K562 (cell line): Measurements from ENCODE around the gene MPND. TPM values are rescaled to one million over a fixed set of nuclear protein-coding genes. Genes with fewer than 3 reads are reported as not detected.
A peak's percentile ranks its signal among the peaks of the same experiment; 100 is the strongest.

ENCODE experiments used
- ATAC-seq: fragments of 200-7000 bp; cut with Tn5 transposase; 3 replicates; pipeline ENCODE4 v1.9.1; 2020; ENCODE audit warnings: moderate library complexity
- BruUV-seq: library from RNA; stranded (reverse); fragments of 400-500 nt; replicated peaks from 2 replicates; lab custom pipeline; 2021; lab: Mats Ljungman, UMichigan
- CTCF ChIA-PET: fragments of 300-600 bp; formaldehyde crosslinking; extraction: SDS; loops from one replicate; lab custom pipeline; 2021; ENCODE audit warnings: low intra/inter-chr PET ratio; lab: Yijun Ruan, JAX
- POLR2A ChIA-PET: fragments of 300-600, 350-650 bp; sonication (Branson Sonifier 250); formaldehyde crosslinking; extraction: SDS; loops from one replicate; lab custom pipeline; 2021; ENCODE audit warnings: antibody characterized with exemption, inconsistent platforms; lab: Yijun Ruan, JAX
- DNase-seq, 4 experiments: peaks; one replicate each; pipeline versions ENCODE4 v3.0.0 to v3.0.0-alpha.2; 2011 to 2018; ENCODE audit warnings: low spot score in 3 of 4, mixed read lengths in 3 of 4; ENCODE audit errors: extremely low read depth in 1 of 4
- FAIRE-seq: peaks from 2 replicates; lab custom pipeline; 2011; peaks lifted over from hg19 to GRCh38; lab: Jason Lieb, UNC
- H2AFZ ChIP-seq: 2 replicates; pipeline ENCODE4 v1.6.0; 2011; ENCODE audit warnings: low read depth, low read length, control low read depth, inconsistent platforms
- H3K27ac ChIP-seq: fragments of 200-600 bp; 3 replicates; pipeline ENCODE4 v1.8.0; 2011; ENCODE audit warnings: low read depth, mild to moderate bottlenecking, control low read depth, inconsistent platforms, low read length, moderate library complexity, mixed read lengths; ENCODE audit errors: extremely low read depth
- H3K27me3 ChIP-seq, 2 experiments: fragments of 300-600 bp in 1 of 2; 2 replicates in 1 of 2; 3 replicates in 1 of 2; pipeline versions ENCODE4 v1.6.0 to v1.8.0; 2011; ENCODE audit warnings: inconsistent platforms in 2 of 2, low read length in 2 of 2, mild to moderate bottlenecking in 1 of 2, mixed read lengths in 1 of 2, moderate library complexity in 1 of 2; ENCODE audit not compliant: control insufficient read depth in 2 of 2, insufficient read depth in 2 of 2
- H3K36me3 ChIP-seq: fragments of 300-600 bp; 3 replicates; pipeline ENCODE4 v1.8.0; 2011; ENCODE audit warnings: mild to moderate bottlenecking, low read length, inconsistent platforms; ENCODE audit not compliant: control insufficient read depth, insufficient read depth
- H3K4me1 ChIP-seq, 2 experiments: fragments of 200-600 bp in 1 of 2; replicated peaks in 1 of 2; 2 replicates in 1 of 2; 3 replicates in 1 of 2; pipeline versions ENCODE4 v1.5.1 to v1.8.0; 2011; ENCODE audit warnings: inconsistent platforms in 2 of 2, low read length in 2 of 2, mild to moderate bottlenecking in 1 of 2, mixed read lengths in 1 of 2, moderate library complexity in 1 of 2; ENCODE audit not compliant: control insufficient read depth in 2 of 2, insufficient read depth in 2 of 2
- H3K4me2 ChIP-seq: 2 replicates; pipeline ENCODE4 v1.6.1; 2011; ENCODE audit warnings: low read length, control low read depth, inconsistent platforms, mixed read lengths; ENCODE audit not compliant: insufficient read depth
- H3K4me3 ChIP-seq: fragments of 200-600 bp; sonication (generic), shearing (Covaris generic); 2 replicates; pipeline ENCODE4 v1.5.1; 2016; ENCODE audit warnings: control low read depth, inconsistent platforms
- H3K79me2 ChIP-seq: fragments of 200-600 bp; 3 replicates; pipeline ENCODE4 v1.8.0; 2011; ENCODE audit warnings: low read length, inconsistent platforms; ENCODE audit not compliant: control insufficient read depth, insufficient read depth
- H3K9ac ChIP-seq, 2 experiments: 2 replicates each; pipeline versions ENCODE4 v1.6.0 to v1.6.1; 2011; ENCODE audit warnings: low read depth in 2 of 2, low read length in 2 of 2, control low read depth in 1 of 2, inconsistent platforms in 1 of 2, mild to moderate bottlenecking in 1 of 2, mixed read lengths in 1 of 2; ENCODE audit not compliant: insufficient read depth in 1 of 2
- H3K9me1 ChIP-seq: one replicate; pipeline ENCODE4 v1.6.0; 2011; ENCODE audit warnings: inconsistent platforms, mild to moderate bottlenecking, low read length, moderate library complexity; ENCODE audit not compliant: control insufficient read depth, insufficient read depth
- H3K9me3 ChIP-seq: replicated peaks from 2 replicates; pipeline ENCODE4 v1.5.1; 2011; ENCODE audit warnings: low read depth, low read length, inconsistent platforms; ENCODE audit not compliant: control insufficient read depth, insufficient read depth
- H4K20me1 ChIP-seq: replicated peaks from 2 replicates; pipeline ENCODE4 v1.6.1; 2011; ENCODE audit warnings: low read length, inconsistent platforms, mixed read lengths; ENCODE audit not compliant: control insufficient read depth, insufficient read depth
- ARNT ChIP-seq, 2 experiments: fragments of 450-650 bp; IDR thresholded peaks; 2 replicates each; pipeline ENCODE4 v1.6.1; 2016; ENCODE audit warnings: mild to moderate bottlenecking in 1 of 2
- CBX5 ChIP-seq: IDR thresholded peaks from 2 replicates; pipeline ENCODE4 v1.6.1; 2014; ENCODE audit warnings: low read depth, borderline replicate concordance
- ESRRA ChIP-seq: fragments of 450-650 bp; IDR thresholded peaks from 2 replicates; pipeline ENCODE4 v1.6.1; 2014; ENCODE audit warnings: low read depth, mild to moderate bottlenecking, moderate library complexity, borderline replicate concordance
- FOSL1 ChIP-seq: fragments of 200-800 bp; sonication (Bioruptor generic); conservative IDR thresholded peaks from 2 replicates; pipeline ENCODE4 v1.6.1; 2016; ENCODE audit warnings: missing genetic modification characterization, missing compliant biosample characterization
- GTF2B ChIP-seq: IDR thresholded peaks from 2 replicates; pipeline ENCODE4 v1.6.1; 2011; ENCODE audit not compliant: insufficient read length; ENCODE audit errors: extremely low read depth
- KDM1A ChIP-seq, 2 experiments: fragments of 450-650 bp; IDR thresholded peaks; 2 replicates each; pipeline ENCODE4 v1.6.1; 2016; ENCODE audit warnings: mild to moderate bottlenecking in 2 of 2
- KLF10 ChIP-seq: fragments of 250-450 bp; sonication (Bioruptor Pico); IDR thresholded peaks from 2 replicates; pipeline ENCODE4 v1.6.1; 2021; ENCODE audit warnings: matching md5 sums
- MTA2 ChIP-seq: fragments of 450-650 bp; IDR thresholded peaks from 2 replicates; pipeline ENCODE4 v1.6.1; 2016; ENCODE audit warnings: low read depth
- NCOA2 ChIP-seq, 2 experiments: fragments of 450-650 bp; IDR thresholded peaks; 2 replicates each; pipeline ENCODE4 v1.6.1; 2018; ENCODE audit warnings: mild to moderate bottlenecking in 2 of 2, moderate library complexity in 1 of 2; ENCODE audit not compliant: partially characterized antibody in 2 of 2
- NCOA6 ChIP-seq: fragments of 450-650 bp; IDR thresholded peaks from 2 replicates; pipeline ENCODE4 v1.6.1; 2017; ENCODE audit warnings: mild to moderate bottlenecking
- NONO ChIP-seq, 2 experiments: fragments of 200-400 bp in 1 of 2; fragments of 450-650 bp in 1 of 2; formaldehyde crosslinking in 1 of 2; IDR thresholded peaks; 2 replicates each; pipeline ENCODE4 v1.6.1; 2017; ENCODE audit warnings: low read depth in 2 of 2, mild to moderate bottlenecking in 2 of 2, moderate library complexity in 2 of 2, low read length in 1 of 2
- TRIM24 ChIP-seq, 2 experiments: fragments of 450-650 bp; IDR thresholded peaks; 2 replicates each; pipeline ENCODE4 v1.6.1; 2016
- ZKSCAN3 ChIP-seq: fragments of 250-450 bp; sonication (Bioruptor Pico); IDR thresholded peaks from 2 replicates; pipeline ENCODE4 v1.4.0; 2020
- WGBS: fragments of 100-300 bp; shearing (Covaris generic); methylation state at CpG from one replicate; pipeline ENCODE4 v1.1.6; 2016; ENCODE audit warnings: low coverage, mixed read lengths; ENCODE audit not compliant: insufficient coverage; ENCODE audit errors: missing lambda C conversion rate; 5-methylcytosine and 5-hydroxymethylcytosine counted together
- in situ Hi-C: fragments of 300-500 bp; cut with MboI; formaldehyde crosslinking; loops from 4 replicates; pipeline ENCODE4 v1.15.0; 2018; ENCODE audit warnings: inconsistent platforms, mixed read lengths
- intact Hi-C: fragments of 100-400 bp; cut with micrococcal nuclease; formaldehyde crosslinking; loops from 2 replicates; pipeline ENCODE4 v1.14.2; 2022
- polyA plus RNA-seq, 8 experiments: library from polyadenylated mRNA; depleted of rRNA in 4 of 8; stranded (reverse) in 5 of 8; unstranded in 3 of 8; fragments of >200 nt; fragmentation: Nextera tagmentation in 2 of 8; fragmentation: Illumina TruSeq in 1 of 8; extraction: Ambion mirVana in 2 of 8; extraction: Trizol in 1 of 8; gene quantifications; 2 replicates each; pipeline versions ENCODE4 v1.2.1 to v1.2.3, GENCODE V29; 2011 to 2014; ENCODE audit warnings: inconsistent platforms in 1 of 8, missing spikeins in 1 of 8
- total RNA-seq, 7 experiments: library from RNA; depleted of rRNA in 6 of 7; stranded (reverse); fragments of >200 nt in 6 of 7; fragmentation: Illumina TruSeq in 2 of 7; extraction: Trizol in 2 of 7; gene quantifications; 2 replicates each; pipeline versions ENCODE4 v1.2.1 to v1.2.3, GENCODE V29; 2011 to 2021; ENCODE audit warnings: low replicate concordance in 1 of 7

MPND gene
- total and polyA plus RNA-seq, 9 of the 15 experiments (the other 6 are each of a cell fraction or from before 2014, with no cell fraction given), result 0.25 to 14.0 (median 3.9) TPM

- H3K9me3 ChIP-seq, result no peaks in the 10 kb centered on the region
- H3K79me2 ChIP-seq, result no peaks in the 10 kb centered on the region
- H3K9ac ChIP-seq, result no peak overlapping the region
- no peaks in the 10 kb centered on the region for H4K20me1 ChIP-seq
- H3K27me3 ChIP-seq, result peaks cover 0 to 5% of the 10 kb centered on the region in 2 experiments; a peak in 1 of 5 replicates
- no peak for FAIRE-seq
- in situ Hi-C loops (no loop called here), intact Hi-C loops (no loop called here)
- ChIA-PET CTCF (no interaction called here), POLR2A (no interaction called here)
- H2AFZ ChIP-seq, result no peak overlapping the region
- no peak for ATAC-seq
- no TSS peak for BruUV-seq
- H3K4me1 ChIP-seq, result peaks cover 9 to 26% of the 10 kb centered on the region in 2 experiments
- H3K4me2 ChIP-seq, result no peak overlapping the region
- H3K4me3 ChIP-seq, result no peak overlapping the region
- no peak overlapping the region for H3K27ac ChIP-seq
- H3K9me1 ChIP-seq, result no peaks in the 10 kb centered on the region
- TF ChIP-seq FOSL1 (no peak), NCOA6 (no peak), KLF10 (CRISPR knock-in tag) (no peak), GTF2B (no peak), TRIM24 (IDR thresholded peaks at IDR 0.05) (peak in 1 of 2 experiments; percentile 83; a peak in 2 of 4 replicates), ZKSCAN3 (CRISPR knock-in tag) (peak; percentile 97), KDM1A (IDR thresholded peaks at IDR 0.05) (peak in 1 of 2 experiments; percentile 47; a peak in 1 of 4 replicates), ESRRA (no peak), MTA2 (no peak), ARNT (IDR thresholded peaks at IDR 0.05) (no peak), NONO (IDR thresholded peaks at IDR 0.05; ENCODE audit: low read depth in 2 of 2, low read length in 1 of 2) (no peak), NCOA2 (IDR thresholded peaks at IDR 0.05; ENCODE audit: partially characterized antibody in 2 of 2) (no peak), CBX5 (no peak)
- H3K36me3 ChIP-seq, result no peaks in the 10 kb centered on the region
- peak in 2 of 4 experiments; percentile 29 to 34 for DNase-seq
- WGBS, result 24% methylated on average over 7 of the region's 7 CpGs
Observed at GRCh38 chr19:4305257-4305612, 38.1 kb upstream of the MPND start.
